HCT116 (cell line): Measurements from ENCODE around the gene RCBTB1. TPM values are rescaled to one million over a fixed set of nuclear protein-coding genes. Genes with fewer than 3 reads are reported as not detected.

ENCODE experiments used
- ATAC-seq: fragments of 200-7000 bp; cut with Tn5 transposase; 2 replicates; pipeline ENCODE4 v1.9.1; 2020; ENCODE audit warnings: mild to moderate bottlenecking, moderate library complexity
- BruUV-seq: library from RNA; stranded (reverse); fragments of 400-500 nt; replicated peaks from 2 replicates; lab custom pipeline; 2021; lab: Mats Ljungman, UMichigan
- CTCF ChIA-PET: fragments of 300-600 bp; sonication (Branson Sonifier 250); formaldehyde crosslinking; loops from one replicate; lab custom pipeline; 2021; ENCODE audit warnings: antibody characterized with exemption; lab: Charles Lee
- POLR2A ChIA-PET: fragments of 300-600, 350-600 bp; sonication (Branson Sonifier 250); formaldehyde crosslinking; loops from one replicate; lab custom pipeline; 2021; ENCODE audit warnings: antibody characterized with exemption; lab: Charles Lee
- RAD21 ChIA-PET, 2 experiments: fragments of 300-600 bp; sonication (Branson Sonifier 250); formaldehyde crosslinking; loops; one replicate each; lab custom pipeline; 2023; ENCODE audit warnings: low total read pairs in 2 of 2; ENCODE audit not compliant: uncharacterized antibody in 2 of 2, unreplicated experiment in 2 of 2, low non-redundant PET in 1 of 2; lab: Charles Lee
- DNase-seq: peaks from one replicate; pipeline ENCODE4 v3.0.0-alpha.2; 2010; ENCODE audit warnings: low read depth, low spot score
- H2AFZ ChIP-seq: fragments of 200-600 bp; shearing (Covaris generic), sonication (generic); 2 replicates; pipeline ENCODE4 v1.6.1; 2017; ENCODE audit warnings: low read depth, mixed run types, mixed read lengths, antibody characterized with exemption, low read length; ENCODE audit not compliant: poor library complexity, severe bottlenecking
- H3K27ac ChIP-seq: 2 replicates; pipeline ENCODE4 v1.5.1; 2012; ENCODE audit warnings: low read depth, low read length
- H3K27me3 ChIP-seq: fragments of 200-600 bp; sonication (generic); 2 replicates; pipeline ENCODE4 v1.6.1; 2016; ENCODE audit warnings: mixed run types, low read length, mixed read lengths; ENCODE audit not compliant: insufficient read depth
- H3K36me3 ChIP-seq, 2 experiments: fragments of 200-500 bp in 1 of 2; fragments of 200-600 bp in 1 of 2; sonication (Bioruptor generic) in 1 of 2; sonication (generic) in 1 of 2; 2 replicates each; pipeline versions ENCODE4 v1.5.1 to v1.6.1; 2014 to 2016; ENCODE audit warnings: low read length in 2 of 2, inconsistent platforms in 1 of 2, mixed read lengths in 1 of 2, mixed run types in 1 of 2; ENCODE audit not compliant: insufficient read depth in 2 of 2, control insufficient read depth in 1 of 2
- H3K4me1 ChIP-seq, 2 experiments: fragments of 200-600 bp in 1 of 2; sonication (generic) in 1 of 2; 2 replicates each; pipeline versions ENCODE4 v1.5.1 to v1.6.1; 2012 to 2017; ENCODE audit warnings: low read length in 2 of 2, inconsistent platforms in 1 of 2, mild to moderate bottlenecking in 1 of 2, mixed read lengths in 1 of 2, mixed run types in 1 of 2, moderate library complexity in 1 of 2; ENCODE audit not compliant: insufficient read depth in 2 of 2, control insufficient read depth in 1 of 2
- H3K4me2 ChIP-seq: fragments of 200-600 bp; sonication (generic); 2 replicates; pipeline ENCODE4 v1.6.1; 2017; ENCODE audit warnings: mixed run types, low read length, mixed read lengths
- H3K4me3 ChIP-seq, 2 experiments: fragments of 200-600 bp in 1 of 2; sonication (generic) in 1 of 2; replicated peaks in 1 of 2; 2 replicates each; pipeline ENCODE4 v1.5.1; 2011 to 2016; ENCODE audit warnings: low read length in 2 of 2, control low read depth in 1 of 2, low read depth in 1 of 2, mild to moderate bottlenecking in 1 of 2, mixed read lengths in 1 of 2, mixed run types in 1 of 2
- H3K79me2 ChIP-seq: fragments of 200-600 bp; sonication (generic); 2 replicates; pipeline ENCODE4 v1.6.1; 2017; ENCODE audit warnings: mild to moderate bottlenecking, mixed run types, low read length, moderate library complexity, mixed read lengths; ENCODE audit not compliant: insufficient read depth
- H3K9ac ChIP-seq: fragments of 200-600 bp; sonication (generic); 2 replicates; pipeline ENCODE4 v1.6.1; 2016; ENCODE audit warnings: low read length, mixed read lengths
- H3K9me2 ChIP-seq: fragments of 200-600 bp; sonication (generic), shearing (Covaris generic); 2 replicates; pipeline ENCODE4 v1.6.1; 2017; ENCODE audit warnings: mixed run types, mild to moderate bottlenecking, moderate library complexity; ENCODE audit not compliant: insufficient read depth
- H3K9me3 ChIP-seq, 2 experiments: fragments of 200-500 bp in 1 of 2; fragments of 200-600 bp in 1 of 2; sonication (Bioruptor generic) in 1 of 2; sonication (generic) in 1 of 2; 2 replicates each; pipeline ENCODE4 v1.6.1; 2014 to 2017; ENCODE audit warnings: low read length in 2 of 2, mixed read lengths in 2 of 2, inconsistent platforms in 1 of 2, low read depth in 1 of 2, mild to moderate bottlenecking in 1 of 2, mixed run types in 1 of 2, moderate library complexity in 1 of 2; ENCODE audit not compliant: control insufficient read depth in 1 of 2, insufficient read depth in 1 of 2
- H4K20me1 ChIP-seq: fragments of 200-600 bp; sonication (generic), shearing (Covaris generic); 2 replicates; pipeline ENCODE4 v1.6.1; 2017; ENCODE audit warnings: mixed run types, mild to moderate bottlenecking, moderate library complexity; ENCODE audit not compliant: insufficient read depth
- CBX3 ChIP-seq: IDR thresholded peaks from 2 replicates; pipeline ENCODE4 v1.6.1; 2012; ENCODE audit warnings: low read depth
- CEBPB ChIP-seq: IDR thresholded peaks from 2 replicates; pipeline ENCODE4 v1.6.1; 2012; ENCODE audit warnings: low read depth
- EGR1 ChIP-seq: IDR thresholded peaks from 2 replicates; pipeline ENCODE4 v1.6.1; 2012; ENCODE audit warnings: low read depth
- ELF1 ChIP-seq: IDR thresholded peaks from 2 replicates; pipeline ENCODE4 v1.6.1; 2012; ENCODE audit warnings: low read depth, borderline replicate concordance
- EZH2 ChIP-seq: fragments of 200-600 bp; sonication (generic); IDR thresholded peaks from 2 replicates; pipeline ENCODE4 v1.6.1; 2017; ENCODE audit warnings: antibody characterized with exemption, mixed run types
- EZH2phosphoT487 ChIP-seq: fragments of 200-600 bp; IDR thresholded peaks from 2 replicates; pipeline ENCODE4 v1.6.1; 2018; ENCODE audit warnings: antibody characterized with exemption, borderline replicate concordance
- JUND ChIP-seq: IDR thresholded peaks from 2 replicates; pipeline ENCODE4 v1.6.1; 2012
- RAD21 ChIP-seq: IDR thresholded peaks from 2 replicates; pipeline ENCODE4 v1.6.1; 2012; ENCODE audit warnings: low read depth, mild to moderate bottlenecking
- ZFX ChIP-seq: fragments of 450-650 bp; IDR thresholded peaks from 2 replicates; pipeline ENCODE4 v1.6.1; 2017
- ZNF274 ChIP-seq: fragments of 200-500 bp; sonication (Bioruptor generic); IDR thresholded peaks from 2 replicates; pipeline ENCODE4 v1.6.1; 2014; ENCODE audit warnings: mild to moderate bottlenecking, low read depth, low read length, inconsistent platforms
- intact Hi-C: fragments of 100-400 bp; cut with micrococcal nuclease; formaldehyde crosslinking; loops from 2 replicates; pipeline ENCODE4 v1.10.0; 2022
- total RNA-seq: library from RNA; stranded (reverse); gene quantifications from one replicate; pipeline ENCODE4 v1.2.1, GENCODE V29; 2021; ENCODE audit not compliant: unreplicated experiment
- TF ChIP-seq, protein P1 (sequence below): IDR thresholded peaks from 2 replicates; pipeline ENCODE4 v1.6.1; 2011; ENCODE audit warnings: mild to moderate bottlenecking, low read length, moderate library complexity; ENCODE audit not compliant: insufficient replicate concordance; ENCODE audit errors: extremely low read depth
- TF ChIP-seq, protein P2 (sequence below), 3 experiments: fragments of 200-600 bp in 1 of 3; sonication (generic) in 1 of 3; IDR thresholded peaks in 2 of 3; conservative IDR thresholded peaks in 1 of 3; 2 replicates each; pipeline ENCODE4 v1.5.1; 2012 to 2017; ENCODE audit warnings: low read depth in 2 of 3, low read length in 2 of 3, antibody characterized with exemption in 1 of 3, borderline replicate concordance in 1 of 3, control low read depth in 1 of 3, mild to moderate bottlenecking in 1 of 3, mixed read lengths in 1 of 3, mixed run types in 1 of 3, moderate library complexity in 1 of 3; ENCODE audit not compliant: insufficient read depth in 1 of 3
- TF ChIP-seq, protein P3 (sequence below): IDR thresholded peaks from 2 replicates; pipeline ENCODE4 v1.6.1; 2012

Gene RCBTB1
- total RNA-seq, 1 experiment from 2014 or later: 22.2 TPM

DNA sequence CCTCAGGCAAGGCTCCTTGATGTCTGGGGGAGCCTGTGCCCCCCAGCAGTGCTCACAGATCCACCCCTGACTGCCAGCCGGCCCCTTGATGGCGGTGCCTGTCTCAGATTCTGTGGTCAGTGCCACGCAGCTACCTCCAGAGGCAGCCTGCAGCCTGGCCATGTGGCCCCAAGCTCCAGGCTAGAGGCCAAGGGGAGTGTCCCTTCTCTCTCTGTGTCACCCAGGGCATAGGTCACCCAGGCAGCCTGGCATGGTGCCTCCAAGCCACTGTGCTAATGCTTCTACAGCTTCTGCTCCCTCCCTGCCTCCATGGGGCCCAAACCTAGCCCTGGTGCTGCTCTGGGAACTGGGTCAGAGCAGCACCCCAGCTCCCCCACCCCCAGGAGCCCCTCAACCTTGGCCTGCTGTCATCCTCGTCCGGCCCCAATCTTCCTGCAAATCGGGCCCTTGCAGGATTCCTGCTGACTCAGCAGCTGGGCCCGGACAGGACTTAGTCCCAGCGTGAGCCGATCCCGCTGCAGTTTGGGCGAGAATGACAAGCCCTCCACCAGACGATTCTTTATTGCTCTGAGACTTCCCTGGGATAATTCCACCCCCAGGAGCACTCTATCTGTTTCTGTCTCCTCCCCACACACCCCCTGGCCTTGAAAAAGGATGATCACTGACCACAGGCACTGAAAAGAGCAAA is 40.2 kb upstream of the RCBTB1 start:
- H3K4me3 ChIP-seq: no peak overlapping the region
- peaks cover 0 to 12% of the 10 kb centered on the region in 2 experiments; a peak in 1 of 4 replicates for H3K4me1 ChIP-seq
- ATAC-seq: peak; percentile 54; the same call in 1 of the 2 replicates
- TF ChIP-seq EGR1 (no peak), ZFX (no peak), EZH2phosphoT487 (no peak), JUND (no peak)
- TF ChIP-seq, protein P1, sequence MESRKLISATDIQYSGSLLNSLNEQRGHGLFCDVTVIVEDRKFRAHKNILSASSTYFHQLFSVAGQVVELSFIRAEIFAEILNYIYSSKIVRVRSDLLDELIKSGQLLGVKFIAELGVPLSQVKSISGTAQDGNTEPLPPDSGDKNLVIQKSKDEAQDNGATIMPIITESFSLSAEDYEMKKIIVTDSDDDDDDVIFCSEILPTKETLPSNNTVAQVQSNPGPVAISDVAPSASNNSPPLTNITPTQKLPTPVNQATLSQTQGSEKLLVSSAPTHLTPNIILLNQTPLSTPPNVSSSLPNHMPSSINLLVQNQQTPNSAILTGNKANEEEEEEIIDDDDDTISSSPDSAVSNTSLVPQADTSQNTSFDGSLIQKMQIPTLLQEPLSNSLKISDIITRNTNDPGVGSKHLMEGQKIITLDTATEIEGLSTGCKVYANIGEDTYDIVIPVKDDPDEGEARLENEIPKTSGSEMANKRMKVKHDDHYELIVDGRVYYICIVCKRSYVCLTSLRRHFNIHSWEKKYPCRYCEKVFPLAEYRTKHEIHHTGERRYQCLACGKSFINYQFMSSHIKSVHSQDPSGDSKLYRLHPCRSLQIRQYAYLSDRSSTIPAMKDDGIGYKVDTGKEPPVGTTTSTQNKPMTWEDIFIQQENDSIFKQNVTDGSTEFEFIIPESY: no peak
- BruUV-seq: no TSS peak
- no peak overlapping the region for H3K9ac ChIP-seq
- no peaks in the 10 kb centered on the region for H3K9me2 ChIP-seq
- no peaks in the 10 kb centered on the region for H3K79me2 ChIP-seq
- ChIA-PET RAD21 (interaction anchor here in 1 of 2 experiments (0.6 kb wide), 1 partner anchor 732 kb away, joined by 3 read pairs; no protein-coding TSS in a partner anchor), CTCF (no interaction called here), POLR2A (interaction anchor here (0.6 kb wide), 1 partner anchor 119 kb away, joined by 5 read pairs; no protein-coding TSS in a partner anchor)
- no peaks in the 10 kb centered on the region for H3K36me3 ChIP-seq
- H4K20me1 ChIP-seq: no peaks in the 10 kb centered on the region
- no peak overlapping the region for H3K4me2 ChIP-seq
- no peak overlapping the region for H3K27ac ChIP-seq
- no peaks in the 10 kb centered on the region for H3K27me3 ChIP-seq
- intact Hi-C loops: no loop called here
- no peak for DNase-seq
- H2AFZ ChIP-seq: no peak overlapping the region
- H3K9me3 ChIP-seq: no peaks in the 10 kb centered on the region

DNA sequence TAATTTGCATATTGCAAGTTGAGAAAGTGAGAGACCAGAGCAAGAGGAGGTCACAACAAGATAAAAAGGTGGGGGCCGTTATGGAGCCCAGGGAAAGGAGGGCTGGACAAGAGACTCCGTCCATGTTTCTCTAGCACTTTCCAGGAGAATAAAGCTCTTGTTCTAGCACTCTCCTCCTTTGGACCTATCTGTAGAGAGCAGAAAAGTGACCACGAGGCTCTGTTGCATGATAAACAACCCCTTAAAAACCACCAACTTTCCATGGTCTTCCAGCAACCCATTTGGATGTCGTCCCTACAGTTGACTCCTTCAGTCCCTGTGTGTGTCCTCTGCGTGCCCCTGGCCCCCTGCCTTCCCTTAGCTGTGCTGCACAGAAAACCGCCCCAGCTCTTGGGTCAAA is 38.9 kb upstream of the RCBTB1 start:
- CTCF ChIA-PET: no interaction called here
- no peaks in the 10 kb centered on the region for H3K79me2 ChIP-seq
- no peak for TF ChIP-seq RAD21
- TF ChIP-seq ZFX: no peak
- no peak for TF ChIP-seq CEBPB
- no peak for TF ChIP-seq EZH2
- TF ChIP-seq EZH2phosphoT487: no peak
- no peak for TF ChIP-seq ZNF274
- TF ChIP-seq, protein P2, sequence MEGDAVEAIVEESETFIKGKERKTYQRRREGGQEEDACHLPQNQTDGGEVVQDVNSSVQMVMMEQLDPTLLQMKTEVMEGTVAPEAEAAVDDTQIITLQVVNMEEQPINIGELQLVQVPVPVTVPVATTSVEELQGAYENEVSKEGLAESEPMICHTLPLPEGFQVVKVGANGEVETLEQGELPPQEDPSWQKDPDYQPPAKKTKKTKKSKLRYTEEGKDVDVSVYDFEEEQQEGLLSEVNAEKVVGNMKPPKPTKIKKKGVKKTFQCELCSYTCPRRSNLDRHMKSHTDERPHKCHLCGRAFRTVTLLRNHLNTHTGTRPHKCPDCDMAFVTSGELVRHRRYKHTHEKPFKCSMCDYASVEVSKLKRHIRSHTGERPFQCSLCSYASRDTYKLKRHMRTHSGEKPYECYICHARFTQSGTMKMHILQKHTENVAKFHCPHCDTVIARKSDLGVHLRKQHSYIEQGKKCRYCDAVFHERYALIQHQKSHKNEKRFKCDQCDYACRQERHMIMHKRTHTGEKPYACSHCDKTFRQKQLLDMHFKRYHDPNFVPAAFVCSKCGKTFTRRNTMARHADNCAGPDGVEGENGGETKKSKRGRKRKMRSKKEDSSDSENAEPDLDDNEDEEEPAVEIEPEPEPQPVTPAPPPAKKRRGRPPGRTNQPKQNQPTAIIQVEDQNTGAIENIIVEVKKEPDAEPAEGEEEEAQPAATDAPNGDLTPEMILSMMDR (IDR thresholded peaks at IDR 0.05 in 2 of 3, conservative IDR thresholded peaks at IDR 0.05 in 1 of 3; ENCODE audit: borderline replicate concordance in 1 of 3, insufficient read depth in 1 of 3, low read depth in 2 of 3, low read length in 2 of 3): no peak
- TF ChIP-seq, protein P1: no peak
- TF ChIP-seq, protein P3, sequence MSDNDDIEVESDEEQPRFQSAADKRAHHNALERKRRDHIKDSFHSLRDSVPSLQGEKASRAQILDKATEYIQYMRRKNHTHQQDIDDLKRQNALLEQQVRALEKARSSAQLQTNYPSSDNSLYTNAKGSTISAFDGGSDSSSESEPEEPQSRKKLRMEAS: no peak
- no peak for TF ChIP-seq CBX3
- no peak for TF ChIP-seq ELF1

More for the DNA sequence above, 38.9 kb upstream of the RCBTB1 start:
- Histone ChIP-seq H3K9ac (no peak overlapping the region), H3K4me2 (no peak overlapping the region), H4K20me1 (no peaks in the 10 kb centered on the region), H3K4me3 (no peak overlapping the region), H3K36me3 (no peaks in the 10 kb centered on the region), H3K9me2 (no peaks in the 10 kb centered on the region), H3K4me1 (peaks cover 0 to 7% of the 10 kb centered on the region in 2 experiments; a peak in 1 of 4 replicates), H3K27me3 (no peaks in the 10 kb centered on the region), H2AFZ (no peak overlapping the region), H3K9me3 (no peaks in the 10 kb centered on the region), H3K27ac (no peak overlapping the region)
- ATAC-seq (no peak), DNase-seq (no peak)
- no TSS peak for BruUV-seq
- POLR2A ChIA-PET: no interaction called here
- intact Hi-C loops: no loop called here
- RAD21 ChIA-PET: no interaction called here
